Prostate gland (tissue), 2 donors: ENCODE measurements around the gene GRIK2. TPM values are rescaled to one million over a fixed set of nuclear protein-coding genes. Genes with fewer than 3 reads are reported as not detected.

Source experiments
- DNase-seq: peaks from one replicate; pipeline ENCODE4 v3.0.0-alpha.2; 2019; ENCODE audit warnings: low spot score
- H3K27ac ChIP-seq, 2 donors: fragments of 200-600 bp; sonication (generic); 2 replicates each; pipeline ENCODE4 v1.5.1; 2017 to 2019
- H3K27me3 ChIP-seq: fragments of 200-600 bp; sonication (generic); replicated peaks from 2 replicates; pipeline ENCODE4 v1.5.1; 2019; ENCODE audit not compliant: insufficient read depth
- H3K36me3 ChIP-seq, 2 donors: fragments of 200-600 bp; sonication (generic); 1 replicate in 1 of 2; 2 replicates in 1 of 2; pipeline versions ENCODE4 v1.5.1 to v1.8.1; 2017 to 2019
- H3K4me1 ChIP-seq: fragments of 200-600 bp; sonication (generic); replicated peaks from 2 replicates; pipeline ENCODE4 v1.5.1; 2019
- H3K4me3 ChIP-seq, 2 donors: fragments of 200-600 bp; sonication (generic); 2 replicates each; pipeline ENCODE4 v1.5.1; 2017 to 2019
- H3K9me3 ChIP-seq: fragments of 200-600 bp; sonication (generic); 2 replicates; pipeline ENCODE4 v1.5.1; 2017
- POLR2A ChIP-seq: fragments of 450-650 bp; IDR thresholded peaks from one replicate; pipeline ENCODE4 v1.6.1; 2016; ENCODE audit warnings: antibody characterized with exemption, mild to moderate bottlenecking
- POLR2AphosphoS5 ChIP-seq: sonication (generic); formaldehyde crosslinking; IDR thresholded peaks from one replicate; pipeline ENCODE4 v1.6.1; 2017; ENCODE audit warnings: antibody characterized with exemption
- WGBS: methylation state at CpG from one replicate; pipeline ENCODE4 v1.1.5; 2018; 5-methylcytosine and 5-hydroxymethylcytosine counted together
- intact Hi-C: fragments of 100-400 bp; cut with DNase I; formaldehyde crosslinking; loops from one replicate; pipeline ENCODE4 v1.14.2; 2022
- total RNA-seq, 2 donors: library from RNA; depleted of rRNA; stranded (reverse); fragments of >200 nt; gene quantifications; one replicate each; pipeline ENCODE4 v1.1.0, GENCODE V29; 2016
- TF ChIP-seq, protein P1 (sequence below), 4 experiments: fragments of 200-600 bp in 2 of 4; fragments of 450-650 bp in 2 of 4; sonication (generic) in 2 of 4; IDR thresholded peaks; 1 replicate in 3 of 4; 2 replicates in 1 of 4; pipeline ENCODE4 v1.5.1; 2016 to 2019; ENCODE audit warnings: antibody characterized with exemption in 4 of 4, mild to moderate bottlenecking in 2 of 4, moderate library complexity in 2 of 4

GRIK2 gene
- total RNA-seq, 2 donors from 2014 or later = 2.6 to 15.7 TPM

DNA sequence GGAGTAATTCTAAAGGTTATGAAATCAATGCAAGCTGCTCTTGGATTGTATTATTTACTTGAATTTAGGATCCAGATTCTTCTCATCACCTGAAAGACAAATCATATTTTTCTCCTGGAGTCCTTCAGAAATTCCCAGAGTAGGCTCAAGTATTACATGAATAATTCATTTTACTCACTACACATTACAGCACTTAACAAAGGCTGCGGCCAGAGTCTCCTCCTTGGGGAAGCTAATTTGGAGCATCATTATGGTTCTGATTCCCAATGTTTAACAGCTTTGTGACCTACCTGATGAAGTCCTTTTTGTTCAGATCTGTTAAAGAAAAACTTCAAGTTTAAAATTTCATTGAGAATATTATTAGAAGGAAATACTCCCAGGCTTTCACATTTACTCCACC lies 28.7 kb downstream of the GRIK2 start:
- H3K36me3 ChIP-seq = no peaks in the 10 kb centered on the region
- DNase-seq = no peak
- intact Hi-C loops = no loop called here
- no peak overlapping the region for H3K27ac ChIP-seq
- no peaks in the 10 kb centered on the region for H3K27me3 ChIP-seq
- H3K9me3 ChIP-seq = no peaks in the 10 kb centered on the region
- no peak overlapping the region for H3K4me3 ChIP-seq
- TF ChIP-seq, protein P1, sequence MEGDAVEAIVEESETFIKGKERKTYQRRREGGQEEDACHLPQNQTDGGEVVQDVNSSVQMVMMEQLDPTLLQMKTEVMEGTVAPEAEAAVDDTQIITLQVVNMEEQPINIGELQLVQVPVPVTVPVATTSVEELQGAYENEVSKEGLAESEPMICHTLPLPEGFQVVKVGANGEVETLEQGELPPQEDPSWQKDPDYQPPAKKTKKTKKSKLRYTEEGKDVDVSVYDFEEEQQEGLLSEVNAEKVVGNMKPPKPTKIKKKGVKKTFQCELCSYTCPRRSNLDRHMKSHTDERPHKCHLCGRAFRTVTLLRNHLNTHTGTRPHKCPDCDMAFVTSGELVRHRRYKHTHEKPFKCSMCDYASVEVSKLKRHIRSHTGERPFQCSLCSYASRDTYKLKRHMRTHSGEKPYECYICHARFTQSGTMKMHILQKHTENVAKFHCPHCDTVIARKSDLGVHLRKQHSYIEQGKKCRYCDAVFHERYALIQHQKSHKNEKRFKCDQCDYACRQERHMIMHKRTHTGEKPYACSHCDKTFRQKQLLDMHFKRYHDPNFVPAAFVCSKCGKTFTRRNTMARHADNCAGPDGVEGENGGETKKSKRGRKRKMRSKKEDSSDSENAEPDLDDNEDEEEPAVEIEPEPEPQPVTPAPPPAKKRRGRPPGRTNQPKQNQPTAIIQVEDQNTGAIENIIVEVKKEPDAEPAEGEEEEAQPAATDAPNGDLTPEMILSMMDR (IDR thresholded peaks at IDR 0.05) = no peak
- TF ChIP-seq POLR2AphosphoS5 (no peak), POLR2A (no peak)
- no peaks in the 10 kb centered on the region for H3K4me1 ChIP-seq
- WGBS = 97% methylated on average over 1 of the region's 1 CpG

DNA sequence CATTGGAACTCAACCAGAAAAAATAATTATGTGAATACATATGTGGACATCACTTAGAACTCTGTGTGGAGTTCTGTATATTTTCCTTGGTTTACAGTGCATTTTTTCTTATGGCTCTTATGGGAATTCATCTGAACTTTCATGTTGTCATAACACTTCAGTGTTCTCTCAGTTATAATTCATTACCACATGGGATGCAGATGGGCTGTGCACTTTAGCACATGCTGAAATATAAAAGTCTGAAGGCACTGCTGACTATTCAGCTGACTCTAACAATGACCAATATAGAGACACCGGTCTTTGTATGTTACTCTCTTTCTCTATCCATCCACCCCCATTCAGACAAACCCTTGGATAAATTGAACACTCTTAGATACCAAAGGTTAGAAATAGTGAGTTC lies 29.3 kb downstream of the GRIK2 start:
- no peak for DNase-seq
- Histone ChIP-seq H3K9me3 (no peaks in the 10 kb centered on the region), H3K4me1 (no peaks in the 10 kb centered on the region), H3K36me3 (no peaks in the 10 kb centered on the region), H3K27ac (no peak overlapping the region), H3K27me3 (no peaks in the 10 kb centered on the region), H3K4me3 (no peak overlapping the region)
- intact Hi-C loops = no loop called here
- 93% methylated on average over 1 of the region's 1 CpG for WGBS
- TF ChIP-seq POLR2AphosphoS5 (no peak), POLR2A (no peak)
- TF ChIP-seq, protein P1 (IDR thresholded peaks at IDR 0.05) = no peak

DNA sequence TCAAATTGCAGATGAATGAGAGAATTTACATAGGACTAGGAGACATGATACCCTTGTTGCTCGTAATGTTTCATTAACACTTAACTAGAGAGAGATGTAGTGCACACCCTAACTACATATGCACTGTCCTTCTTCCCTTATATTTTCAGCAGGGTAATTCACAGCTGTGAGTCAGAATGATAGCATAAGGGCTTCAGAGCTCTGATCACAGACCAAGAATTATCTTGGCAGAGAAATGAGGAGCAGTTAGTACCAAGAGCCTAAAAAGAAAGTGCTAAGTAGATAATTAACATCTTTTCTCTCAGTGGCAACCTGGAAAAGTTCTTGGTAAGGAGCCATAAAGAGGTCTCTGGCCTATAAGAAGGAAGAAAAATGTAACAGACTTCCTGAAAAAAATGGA lies 35.8 kb downstream of the GRIK2 start:
- 74% methylated on average over 1 of the region's 1 CpG for WGBS
- no peak for TF ChIP-seq POLR2AphosphoS5
- TF ChIP-seq POLR2A = no peak
- TF ChIP-seq, protein P1 (IDR thresholded peaks at IDR 0.05) = no peak

DNA sequence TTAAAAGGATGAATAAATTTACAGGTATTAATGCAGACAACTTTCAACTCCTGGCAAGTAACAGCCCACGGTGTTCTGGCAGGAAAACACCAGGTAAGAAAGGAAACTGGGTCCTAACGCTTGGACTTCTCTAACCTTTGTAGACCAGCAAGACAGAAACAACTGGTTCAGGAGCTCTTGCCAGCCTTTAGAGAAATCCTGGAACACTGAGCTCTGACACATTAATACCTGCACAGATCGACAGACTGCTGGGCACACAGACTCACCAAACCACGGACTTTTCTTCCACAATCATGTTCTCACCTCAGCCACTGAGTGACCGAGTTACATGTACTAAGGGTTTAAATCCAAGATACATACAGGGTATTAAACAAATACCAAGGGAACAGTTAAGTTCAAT lies 36.3 kb downstream of the GRIK2 start:
- Histone ChIP-seq H3K9me3 (no peaks in the 10 kb centered on the region), H3K27me3 (no peaks in the 10 kb centered on the region), H3K4me1 (no peaks in the 10 kb centered on the region), H3K36me3 (no peaks in the 10 kb centered on the region), H3K27ac (no peak overlapping the region), H3K4me3 (no peak overlapping the region)
- 44% methylated on average over 5 of the region's 5 CpGs for WGBS
- no peak for TF ChIP-seq POLR2A
- TF ChIP-seq, protein P1 (IDR thresholded peaks at IDR 0.05) = no peak
- no peak for TF ChIP-seq POLR2AphosphoS5
- DNase-seq = no peak
- intact Hi-C loops = no loop called here

More for the DNA sequence above, 35.8 kb downstream of the GRIK2 start:
- H3K27ac ChIP-seq = no peak overlapping the region
- intact Hi-C loops = no loop called here
- H3K9me3 ChIP-seq = no peaks in the 10 kb centered on the region
- DNase-seq = no peak
- no peaks in the 10 kb centered on the region for H3K36me3 ChIP-seq
- no peaks in the 10 kb centered on the region for H3K27me3 ChIP-seq
- no peak overlapping the region for H3K4me3 ChIP-seq
- H3K4me1 ChIP-seq = no peaks in the 10 kb centered on the region

DNA sequence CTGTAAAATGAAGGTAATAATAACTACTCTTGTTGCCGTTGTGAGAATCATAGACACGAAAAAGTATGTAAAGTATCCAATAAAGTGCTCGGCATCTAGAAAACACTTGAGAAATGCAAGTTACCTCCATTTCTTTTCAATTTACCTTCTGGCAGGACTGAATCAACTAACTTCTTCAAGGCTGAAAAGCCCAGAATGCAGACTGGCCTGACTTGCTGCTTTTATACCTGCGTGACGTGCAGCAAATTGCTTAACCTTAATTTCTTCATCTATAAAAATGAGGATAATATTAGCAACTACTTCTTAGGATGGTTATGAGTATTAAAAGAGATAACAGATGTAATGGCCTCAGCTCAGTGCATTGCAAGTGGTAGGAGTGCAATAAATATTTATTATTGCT lies 39.6 kb downstream of the GRIK2 start:
- Histone ChIP-seq H3K36me3 (no peaks in the 10 kb centered on the region), H3K27ac (no peak overlapping the region), H3K27me3 (no peaks in the 10 kb centered on the region), H3K4me3 (no peak overlapping the region), H3K9me3 (no peaks in the 10 kb centered on the region), H3K4me1 (no peaks in the 10 kb centered on the region)
- WGBS = 90% methylated on average over 5 of the region's 5 CpGs
- no peak for DNase-seq
- intact Hi-C loops = no loop called here
- no peak for TF ChIP-seq POLR2A
- no peak for TF ChIP-seq POLR2AphosphoS5
- TF ChIP-seq, protein P1 (IDR thresholded peaks at IDR 0.05) = no peak
